Neural progenitor cell (in vitro differentiated cells): ENCODE results near the gene RNF8. TPM values are rescaled to one million over a fixed set of nuclear protein-coding genes. Genes with fewer than 3 reads are reported as not detected.

Source experiments
- DNase-seq: peaks from one replicate; pipeline ENCODE4 v3.0.0-alpha.2; 2016; ENCODE audit warnings: low spot score
- H2AFZ ChIP-seq: fragments of 200-600 bp; sonication (generic); replicated peaks from 2 replicates; pipeline ENCODE4 v1.6.1; 2016; ENCODE audit warnings: antibody characterized with exemption
- H3F3A ChIP-seq: fragments of 200-600 bp; sonication (generic); 2 replicates; pipeline ENCODE4 v1.6.1; 2016; ENCODE audit warnings: antibody characterized with exemption, low read depth
- H3K27ac ChIP-seq: fragments of 200-600 bp; sonication (generic); 2 replicates; pipeline ENCODE4 v1.5.1; 2016; ENCODE audit warnings: mild to moderate bottlenecking
- H3K27me3 ChIP-seq: fragments of 200-600 bp; sonication (generic); 2 replicates; pipeline ENCODE4 v1.6.1; 2016; ENCODE audit warnings: mild to moderate bottlenecking, moderate library complexity
- H3K36me3 ChIP-seq: fragments of 200-600 bp; sonication (generic); 2 replicates; pipeline ENCODE4 v1.5.1; 2016
- H3K4me1 ChIP-seq: fragments of 200-600 bp; sonication (generic); 2 replicates; pipeline ENCODE4 v1.6.1; 2016; ENCODE audit warnings: mixed run types
- H3K4me2 ChIP-seq: fragments of 200-600 bp; sonication (generic); 2 replicates; pipeline ENCODE4 v1.6.1; 2016
- H3K4me3 ChIP-seq: fragments of 200-600 bp; sonication (generic); 2 replicates; pipeline ENCODE4 v1.5.1; 2016
- H3K79me2 ChIP-seq: fragments of 200-600 bp; sonication (generic); 2 replicates; pipeline ENCODE4 v1.6.1; 2016; ENCODE audit warnings: low read depth
- H3K9ac ChIP-seq: fragments of 200-600 bp; sonication (generic); 2 replicates; pipeline ENCODE4 v1.6.1; 2016
- H3K9me3 ChIP-seq: fragments of 200-600 bp; sonication (generic); 2 replicates; pipeline ENCODE4 v1.5.1; 2016; ENCODE audit warnings: low read depth
- H4K20me1 ChIP-seq: fragments of 200-600 bp; sonication (generic); 2 replicates; pipeline ENCODE4 v1.6.1; 2016; ENCODE audit warnings: low read depth
- H3K27ac Mint-ChIP-seq: 3 replicates; pipeline ENCODE4 v1.8.0; 2021; ENCODE audit warnings: mixed read lengths
- H3K27me3 Mint-ChIP-seq: 2 replicates; pipeline ENCODE4 v1.8.0; 2022; ENCODE audit warnings: low read depth, mild to moderate bottlenecking, inconsistent platforms, moderate library complexity, mixed read lengths; ENCODE audit not compliant: insufficient read depth
- H3K36me3 Mint-ChIP-seq: 3 replicates; pipeline ENCODE4 v1.8.0; 2021; ENCODE audit warnings: mixed read lengths
- H3K4me1 Mint-ChIP-seq: 3 replicates; pipeline ENCODE4 v1.8.0; 2021; ENCODE audit warnings: mixed read lengths
- H3K4me3 Mint-ChIP-seq: 3 replicates; pipeline ENCODE4 v1.8.0; 2021; ENCODE audit warnings: mild to moderate bottlenecking, moderate library complexity, mixed read lengths
- H3K9me3 Mint-ChIP-seq: 3 replicates; pipeline ENCODE4 v1.8.0; 2020; ENCODE audit warnings: mixed read lengths
- CTCF ChIP-seq: fragments of 200-600 bp; sonication (generic); IDR thresholded peaks from 2 replicates; pipeline ENCODE4 v1.5.1; 2017; ENCODE audit warnings: antibody characterized with exemption, mild to moderate bottlenecking
- EZH2 ChIP-seq: fragments of 200-600 bp; sonication (generic); IDR thresholded peaks from 2 replicates; pipeline ENCODE4 v1.6.1; 2017; ENCODE audit warnings: antibody characterized with exemption, mild to moderate bottlenecking, moderate library complexity
- EZH2phosphoT487 ChIP-seq: fragments of 200-600 bp; sonication (generic); IDR thresholded peaks from 2 replicates; pipeline ENCODE4 v1.6.1; 2017; ENCODE audit warnings: antibody characterized with exemption
- total RNA-seq: library from RNA; depleted of rRNA; stranded (reverse); fragments of >200 nt; gene quantifications from 2 replicates; pipeline ENCODE4 v1.2.3, GENCODE V29; 2015; ENCODE audit warnings: low replicate concordance

The RNF8 gene
- total RNA-seq, 1 donor from 2014 or later: 68.5 TPM

DNA sequence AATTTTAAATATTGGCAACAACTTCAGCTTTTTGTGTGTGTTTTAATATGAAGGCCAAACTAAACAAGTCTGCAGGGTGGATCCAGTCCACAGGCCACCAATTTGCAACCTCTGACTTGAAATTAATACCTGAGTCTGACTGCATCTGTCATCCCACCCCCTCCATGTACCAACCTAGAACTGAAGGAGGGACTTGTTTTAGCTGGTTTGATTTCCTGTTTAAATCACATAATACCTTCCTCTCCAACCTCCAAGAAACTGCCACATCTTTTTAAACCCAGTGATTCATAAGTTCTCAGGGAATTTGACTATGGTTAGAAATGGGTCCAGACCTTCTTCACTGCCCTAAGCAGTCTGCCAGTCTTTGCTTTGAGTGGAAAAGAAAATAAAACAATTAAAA, 21.6 kb downstream of the RNF8 start:
- Histone ChIP-seq H4K20me1 (peaks cover 15% of the 10 kb centered on the region), H3K4me2 (no peak overlapping the region), H3K4me1 (no peaks in the 10 kb centered on the region), H3K9ac (no peak overlapping the region), H3K27me3 (no peaks in the 10 kb centered on the region), H3K27ac (no peak overlapping the region), H2AFZ (no peak overlapping the region), H3F3A (no peaks in the 10 kb centered on the region), H3K9me3 (no peaks in the 10 kb centered on the region), H3K4me3 (no peak overlapping the region), H3K36me3 (peaks cover 6% of the 10 kb centered on the region), H3K79me2 (no peaks in the 10 kb centered on the region)
- no peak overlapping the region for H3K27ac Mint-ChIP-seq
- H3K4me3 Mint-ChIP-seq: no peak overlapping the region
- DNase-seq: no peak
- no peaks in the 10 kb centered on the region for H3K9me3 Mint-ChIP-seq
- peaks cover 2% of the 10 kb centered on the region for H3K27me3 Mint-ChIP-seq
- no peak for TF ChIP-seq CTCF
- TF ChIP-seq EZH2phosphoT487: no peak
- no peak for TF ChIP-seq EZH2
- no peaks in the 10 kb centered on the region for H3K4me1 Mint-ChIP-seq
- H3K36me3 Mint-ChIP-seq: peaks cover 26% of the 10 kb centered on the region

GRCh38 chr6:37376078-37376743, 22.4 kb downstream of the RNF8 start:
- Mint-ChIP-seq H3K27ac (no peak overlapping the region), H3K27me3 (peaks cover 2% of the 10 kb centered on the region), H3K36me3 (peaks cover 27% of the 10 kb centered on the region), H3K4me3 (no peak overlapping the region), H3K9me3 (no peaks in the 10 kb centered on the region), H3K4me1 (no peaks in the 10 kb centered on the region)
- no peak overlapping the region for H2AFZ ChIP-seq
- peaks cover 6% of the 10 kb centered on the region for H3F3A ChIP-seq
- peaks cover 7% of the 10 kb centered on the region for H4K20me1 ChIP-seq
- H3K36me3 ChIP-seq: peaks cover 6% of the 10 kb centered on the region
- H3K27me3 ChIP-seq: no peaks in the 10 kb centered on the region
- H3K4me2 ChIP-seq: no peak overlapping the region
- TF ChIP-seq CTCF: no peak
- TF ChIP-seq EZH2: no peak
- no peak for TF ChIP-seq EZH2phosphoT487
- no peaks in the 10 kb centered on the region for H3K79me2 ChIP-seq
- no peaks in the 10 kb centered on the region for H3K9me3 ChIP-seq
- H3K9ac ChIP-seq: no peak overlapping the region
- no peak overlapping the region for H3K27ac ChIP-seq
- no peaks in the 10 kb centered on the region for H3K4me1 ChIP-seq
- H3K4me3 ChIP-seq: no peak overlapping the region
- no peak for DNase-seq

- H3K4me3 ChIP-seq: no peak overlapping the region
- peaks cover 2% of the 10 kb centered on the region for H3K27me3 Mint-ChIP-seq
- no peaks in the 10 kb centered on the region for H3K9me3 Mint-ChIP-seq
- no peak overlapping the region for H3K4me3 Mint-ChIP-seq
- no peak for TF ChIP-seq EZH2phosphoT487
- TF ChIP-seq CTCF: peak; percentile 79
- peaks cover 7% of the 10 kb centered on the region for H4K20me1 ChIP-seq
- H3K4me1 Mint-ChIP-seq: no peaks in the 10 kb centered on the region
- H3K4me2 ChIP-seq: no peak overlapping the region
- H2AFZ ChIP-seq: no peak overlapping the region
- H3K4me1 ChIP-seq: no peaks in the 10 kb centered on the region
- H3K27me3 ChIP-seq: no peaks in the 10 kb centered on the region
- H3K36me3 Mint-ChIP-seq: peaks cover 21% of the 10 kb centered on the region
- no peaks in the 10 kb centered on the region for H3K9me3 ChIP-seq
- DNase-seq: peak; percentile 70
- peaks cover 6% of the 10 kb centered on the region for H3F3A ChIP-seq
- H3K36me3 ChIP-seq: peaks cover 6% of the 10 kb centered on the region
- H3K27ac ChIP-seq: no peak overlapping the region
- H3K9ac ChIP-seq: no peak overlapping the region
- H3K79me2 ChIP-seq: no peaks in the 10 kb centered on the region
- H3K27ac Mint-ChIP-seq: no peak overlapping the region
Measured at GRCh38 chr6:37381579-37381978, 27.8 kb downstream of the RNF8 start.
